HG03520 (cell line): ENCODE data around the gene MMP13.
"Not testable (repeated sequence)": the region's sequence is repeated elsewhere in the genome, so short reads cannot be mapped to it uniquely, and the experiment has no call there.

Experiments used
- ATAC-seq: cut with Tn5 transposase; IDR thresholded peaks from one replicate; pipeline ENCODE4 v1.9.1; 2021; ENCODE audit warnings: mild to moderate bottlenecking, moderate library complexity; ENCODE audit not compliant: unreplicated experiment

The MMP13 gene

GRCh38 chr11:102903895-102904294 lies 51.6 kb downstream of the MMP13 start:
- not testable (repeated sequence) for ATAC-seq

- ATAC-seq = no peak
Measured at GRCh38 chr11:102900346-102900745, 55.2 kb downstream of the MMP13 start.
